Stomach smooth muscle (tissue), 2 donors: ENCODE measurements around the gene METTL24.

Source experiments
- H3K27ac ChIP-seq: one replicate; pipeline ENCODE4 v1.7.0; 2013; ENCODE audit warnings: mild to moderate bottlenecking, low read length, inconsistent platforms
- H3K27me3 ChIP-seq, 2 donors: one replicate each; pipeline ENCODE4 v1.7.0; 2013; ENCODE audit warnings: low read length in 2 of 2; ENCODE audit not compliant: insufficient read depth in 2 of 2, control insufficient read depth in 1 of 2
- H3K36me3 ChIP-seq, 2 donors: one replicate each; pipeline ENCODE4 v1.7.0; 2013; ENCODE audit warnings: low read length in 2 of 2; ENCODE audit not compliant: control insufficient read depth in 2 of 2, insufficient read depth in 2 of 2
- H3K4me1 ChIP-seq: one replicate; pipeline ENCODE4 v1.7.0; 2013; ENCODE audit warnings: low read length; ENCODE audit not compliant: control insufficient read depth, insufficient read depth
- H3K4me3 ChIP-seq, 2 donors: one replicate each; pipeline ENCODE4 v1.7.0; 2013; ENCODE audit warnings: low read length in 2 of 2
- H3K9ac ChIP-seq, 2 donors: one replicate each; pipeline ENCODE4 v1.7.0; 2013; ENCODE audit warnings: low read length in 2 of 2, mild to moderate bottlenecking in 1 of 2
- H3K9me3 ChIP-seq, 2 donors: one replicate each; pipeline ENCODE4 v1.7.0; 2013; ENCODE audit warnings: low read length in 2 of 2; ENCODE audit not compliant: control insufficient read depth in 2 of 2
- donor health status: healthy.
- donor health status: Pancreatic carcinoma.

The METTL24 gene

GRCh38 chr6:110389689-110390382 is 31.7 kb upstream of the METTL24 start:
- peak overlapping the region in 1 of 2 donors; percentile 21 for H3K9ac ChIP-seq

GRCh38 chr6:110387986-110388385 is 29.8 kb upstream of the METTL24 start:
- no peak overlapping the region for H3K9ac ChIP-seq

More at GRCh38 chr6:110389689-110390382, 31.7 kb upstream of the METTL24 start:
- no peaks in the 10 kb centered on the region for H3K9me3 ChIP-seq
- peaks cover 20% of the 10 kb centered on the region for H3K4me1 ChIP-seq
- H3K4me3 ChIP-seq: no peak overlapping the region
- no peaks in the 10 kb centered on the region for H3K36me3 ChIP-seq
- H3K27me3 ChIP-seq: no peaks in the 10 kb centered on the region
- H3K27ac ChIP-seq: peak overlapping the region; percentile 83

GRCh38 chr6:110385458-110385863 is 27.3 kb upstream of the METTL24 start:
- H3K9me3 ChIP-seq: no peaks in the 10 kb centered on the region

More at GRCh38 chr6:110387986-110388385, 29.8 kb upstream of the METTL24 start:
- no peak overlapping the region for H3K27ac ChIP-seq
- no peaks in the 10 kb centered on the region for H3K36me3 ChIP-seq
- H3K27me3 ChIP-seq: no peaks in the 10 kb centered on the region
- no peak overlapping the region for H3K4me3 ChIP-seq
- no peaks in the 10 kb centered on the region for H3K9me3 ChIP-seq
- H3K4me1 ChIP-seq: peaks cover 20% of the 10 kb centered on the region

GRCh38 chr6:110378552-110378951 is 20.4 kb upstream of the METTL24 start:
- Histone ChIP-seq H3K4me3 (no peak overlapping the region), H3K27ac (no peak overlapping the region), H3K9me3 (no peaks in the 10 kb centered on the region), H3K4me1 (no peaks in the 10 kb centered on the region), H3K36me3 (no peaks in the 10 kb centered on the region), H3K27me3 (no peaks in the 10 kb centered on the region), H3K9ac (no peak overlapping the region)

More at GRCh38 chr6:110385458-110385863, 27.3 kb upstream of the METTL24 start:
- H3K27me3 ChIP-seq: no peaks in the 10 kb centered on the region
- no peak overlapping the region for H3K9ac ChIP-seq
- peak overlapping the region; percentile 13 for H3K27ac ChIP-seq
- H3K4me1 ChIP-seq: peaks cover 17% of the 10 kb centered on the region
- no peak overlapping the region for H3K4me3 ChIP-seq
- no peaks in the 10 kb centered on the region for H3K36me3 ChIP-seq

GRCh38 chr6:110369066-110369465 is 10.9 kb upstream of the METTL24 start:
- no peaks in the 10 kb centered on the region for H3K36me3 ChIP-seq
- H3K4me3 ChIP-seq: no peak overlapping the region
- no peaks in the 10 kb centered on the region for H3K9me3 ChIP-seq
- no peak overlapping the region for H3K9ac ChIP-seq
- H3K4me1 ChIP-seq: peaks cover 19% of the 10 kb centered on the region
- H3K27ac ChIP-seq: no peak overlapping the region
- H3K27me3 ChIP-seq: no peaks in the 10 kb centered on the region

GRCh38 chr6:110368284-110368683 is 10.1 kb upstream of the METTL24 start:
- Histone ChIP-seq H3K4me3 (no peak overlapping the region), H3K9me3 (no peaks in the 10 kb centered on the region), H3K27ac (no peak overlapping the region)

GRCh38 chr6:110367825-110368224 is 9.7 kb upstream of the METTL24 start:
- no peak overlapping the region for H3K4me3 ChIP-seq
- H3K36me3 ChIP-seq: no peaks in the 10 kb centered on the region
- H3K9me3 ChIP-seq: no peaks in the 10 kb centered on the region
- peaks cover 27% of the 10 kb centered on the region for H3K4me1 ChIP-seq
- H3K27me3 ChIP-seq: no peaks in the 10 kb centered on the region
- H3K27ac ChIP-seq: no peak overlapping the region
- no peak overlapping the region for H3K9ac ChIP-seq

More at GRCh38 chr6:110368284-110368683, 10.1 kb upstream of the METTL24 start:
- Histone ChIP-seq H3K4me1 (peaks cover 24% of the 10 kb centered on the region), H3K27me3 (no peaks in the 10 kb centered on the region), H3K36me3 (no peaks in the 10 kb centered on the region), H3K9ac (no peak overlapping the region)

- Histone ChIP-seq H3K9me3 (no peaks in the 10 kb centered on the region), H3K4me3 (no peak overlapping the region), H3K27ac (no peak overlapping the region), H3K4me1 (peaks cover 27% of the 10 kb centered on the region), H3K27me3 (no peaks in the 10 kb centered on the region), H3K9ac (no peak overlapping the region), H3K36me3 (no peaks in the 10 kb centered on the region)
Observed at GRCh38 chr6:110366975-110367374, 8.8 kb upstream of the METTL24 start.

GRCh38 chr6:110366256-110366655 is 8.1 kb upstream of the METTL24 start:
- no peaks in the 10 kb centered on the region for H3K9me3 ChIP-seq
- no peak overlapping the region for H3K4me3 ChIP-seq
- H3K4me1 ChIP-seq: peaks cover 27% of the 10 kb centered on the region
- no peaks in the 10 kb centered on the region for H3K36me3 ChIP-seq
- H3K27ac ChIP-seq: no peak overlapping the region
- no peaks in the 10 kb centered on the region for H3K27me3 ChIP-seq
- no peak overlapping the region for H3K9ac ChIP-seq

- Histone ChIP-seq H3K4me1 (peaks cover 34% of the 10 kb centered on the region), H3K27me3 (no peaks in the 10 kb centered on the region), H3K36me3 (no peaks in the 10 kb centered on the region), H3K9ac (peak overlapping the region; percentile 57 to 71), H3K27ac (peak overlapping the region; percentile 97), H3K9me3 (no peaks in the 10 kb centered on the region), H3K4me3 (peak overlapping the region; percentile 23 to 24)
Observed at GRCh38 chr6:110364364-110365105, 6.4 kb upstream of the METTL24 start.

- Histone ChIP-seq H3K9me3 (no peaks in the 10 kb centered on the region), H3K27ac (peak overlapping the region; percentile 97), H3K4me1 (peaks cover 42% of the 10 kb centered on the region), H3K4me3 (peak overlapping the region in 1 of 2 donors; percentile 24), H3K36me3 (no peaks in the 10 kb centered on the region), H3K9ac (peak overlapping the region; percentile 57 to 71), H3K27me3 (no peaks in the 10 kb centered on the region)
Observed at GRCh38 chr6:110363748-110364147, 5.6 kb upstream of the METTL24 start.
